ENCODE results near the gene MIOX. TPM values are rescaled to one million over a fixed set of nuclear protein-coding genes. Genes with fewer than 3 reads are reported as not detected.

MIOX gene
- total and polyA plus RNA-seq, 2 of the 13 experiments (the other 11 are each of a cell fraction or from before 2014, with no cell fraction given): 1.5 to 2.9 TPM

DNA sequence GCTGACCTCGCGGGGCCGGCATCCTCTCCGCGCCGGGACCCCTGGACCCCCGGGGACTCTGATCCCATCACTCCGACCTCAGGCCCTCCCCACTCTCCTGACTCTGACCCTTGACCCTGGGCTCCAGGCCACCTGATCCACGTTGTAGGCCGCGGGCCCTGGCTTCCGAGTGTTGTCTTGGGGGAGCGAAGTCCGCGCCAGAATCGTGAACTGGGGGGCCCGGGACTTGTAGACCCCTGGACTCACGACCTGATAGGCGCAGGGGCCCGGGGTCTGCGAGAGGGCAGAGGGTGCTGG is 43.9 kb downstream of the MIOX start (continued):
- TF ChIP-seq, protein P1, sequence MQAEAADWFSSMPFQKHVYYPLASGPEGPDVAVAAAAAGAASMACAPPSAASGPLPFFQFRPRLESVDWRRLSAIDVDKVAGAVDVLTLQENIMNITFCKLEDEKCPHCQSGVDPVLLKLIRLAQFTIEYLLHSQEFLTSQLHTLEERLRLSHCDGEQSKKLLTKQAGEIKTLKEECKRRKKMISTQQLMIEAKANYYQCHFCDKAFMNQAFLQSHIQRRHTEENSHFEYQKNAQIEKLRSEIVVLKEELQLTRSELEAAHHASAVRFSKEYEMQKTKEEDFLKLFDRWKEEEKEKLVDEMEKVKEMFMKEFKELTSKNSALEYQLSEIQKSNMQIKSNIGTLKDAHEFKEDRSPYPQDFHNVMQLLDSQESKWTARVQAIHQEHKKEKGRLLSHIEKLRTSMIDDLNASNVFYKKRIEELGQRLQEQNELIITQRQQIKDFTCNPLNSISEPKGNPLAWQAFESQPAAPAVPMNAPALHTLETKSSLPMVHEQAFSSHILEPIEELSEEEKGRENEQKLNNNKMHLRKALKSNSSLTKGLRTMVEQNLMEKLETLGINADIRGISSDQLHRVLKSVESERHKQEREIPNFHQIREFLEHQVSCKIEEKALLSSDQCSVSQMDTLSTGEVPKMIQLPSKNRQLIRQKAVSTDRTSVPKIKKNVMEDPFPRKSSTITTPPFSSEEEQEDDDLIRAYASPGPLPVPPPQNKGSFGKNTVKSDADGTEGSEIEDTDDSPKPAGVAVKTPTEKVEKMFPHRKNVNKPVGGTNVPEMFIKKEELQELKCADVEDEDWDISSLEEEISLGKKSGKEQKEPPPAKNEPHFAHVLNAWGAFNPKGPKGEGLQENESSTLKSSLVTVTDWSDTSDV (CRISPR knock-in tag; IDR thresholded peaks at IDR 0.05): no peak
- TF ChIP-seq CREBL2 (CRISPR knock-in tag; IDR thresholded peaks at IDR 0.05; ENCODE audit: borderline replicate concordance) (no peak), RFX3 (CRISPR knock-in tag; IDR thresholded peaks at IDR 0.05) (no peak), ZNF142 (CRISPR knock-in tag; IDR thresholded peaks at IDR 0.05) (no peak), ZFP41 (CRISPR knock-in tag; IDR thresholded peaks at IDR 0.05; ENCODE audit: borderline replicate concordance) (no peak), POLR2A (IDR thresholded peaks at IDR 0.05; ENCODE audit: insufficient read depth in 1 of 2, low read depth in 2 of 2, low read length in 2 of 2) (no peak), EZH2 (conservative IDR thresholded peaks at IDR 0.05; ENCODE audit: low read depth, low read length) (no peak), ARID2 (CRISPR knock-in tag; IDR thresholded peaks at IDR 0.05; ENCODE audit: borderline replicate concordance) (no peak), XBP1 (CRISPR knock-in tag; IDR thresholded peaks at IDR 0.05) (no peak), ZNF83 (CRISPR knock-in tag; IDR thresholded peaks at IDR 0.05; ENCODE audit: borderline replicate concordance) (no peak), TRIM24 (CRISPR knock-in tag; IDR thresholded peaks at IDR 0.05) (no peak), ARID4A (CRISPR knock-in tag; IDR thresholded peaks at IDR 0.05; ENCODE audit: borderline replicate concordance) (no peak), SIX1 (CRISPR knock-in tag; IDR thresholded peaks at IDR 0.05; ENCODE audit: borderline replicate concordance) (no peak)
- TF ChIP-seq, protein P2, sequence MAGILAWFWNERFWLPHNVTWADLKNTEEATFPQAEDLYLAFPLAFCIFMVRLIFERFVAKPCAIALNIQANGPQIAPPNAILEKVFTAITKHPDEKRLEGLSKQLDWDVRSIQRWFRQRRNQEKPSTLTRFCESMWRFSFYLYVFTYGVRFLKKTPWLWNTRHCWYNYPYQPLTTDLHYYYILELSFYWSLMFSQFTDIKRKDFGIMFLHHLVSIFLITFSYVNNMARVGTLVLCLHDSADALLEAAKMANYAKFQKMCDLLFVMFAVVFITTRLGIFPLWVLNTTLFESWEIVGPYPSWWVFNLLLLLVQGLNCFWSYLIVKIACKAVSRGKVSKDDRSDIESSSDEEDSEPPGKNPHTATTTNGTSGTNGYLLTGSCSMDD (CRISPR knock-in tag; IDR thresholded peaks at IDR 0.05): no peak
- TF ChIP-seq, protein P3, sequence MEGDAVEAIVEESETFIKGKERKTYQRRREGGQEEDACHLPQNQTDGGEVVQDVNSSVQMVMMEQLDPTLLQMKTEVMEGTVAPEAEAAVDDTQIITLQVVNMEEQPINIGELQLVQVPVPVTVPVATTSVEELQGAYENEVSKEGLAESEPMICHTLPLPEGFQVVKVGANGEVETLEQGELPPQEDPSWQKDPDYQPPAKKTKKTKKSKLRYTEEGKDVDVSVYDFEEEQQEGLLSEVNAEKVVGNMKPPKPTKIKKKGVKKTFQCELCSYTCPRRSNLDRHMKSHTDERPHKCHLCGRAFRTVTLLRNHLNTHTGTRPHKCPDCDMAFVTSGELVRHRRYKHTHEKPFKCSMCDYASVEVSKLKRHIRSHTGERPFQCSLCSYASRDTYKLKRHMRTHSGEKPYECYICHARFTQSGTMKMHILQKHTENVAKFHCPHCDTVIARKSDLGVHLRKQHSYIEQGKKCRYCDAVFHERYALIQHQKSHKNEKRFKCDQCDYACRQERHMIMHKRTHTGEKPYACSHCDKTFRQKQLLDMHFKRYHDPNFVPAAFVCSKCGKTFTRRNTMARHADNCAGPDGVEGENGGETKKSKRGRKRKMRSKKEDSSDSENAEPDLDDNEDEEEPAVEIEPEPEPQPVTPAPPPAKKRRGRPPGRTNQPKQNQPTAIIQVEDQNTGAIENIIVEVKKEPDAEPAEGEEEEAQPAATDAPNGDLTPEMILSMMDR (CRISPR knock-in tag; IDR thresholded peaks at IDR 0.05): no peak
